Mucosa of rectum (tissue), 2 donors: ENCODE data around the gene AGBL4.

Experiments
- H3K27ac ChIP-seq, 2 donors: one replicate each; pipeline ENCODE4 v1.7.0; 2013; ENCODE audit warnings: inconsistent platforms in 2 of 2, low read depth in 2 of 2, low read length in 2 of 2
- H3K27me3 ChIP-seq, 2 donors: one replicate each; pipeline ENCODE4 v1.7.0; 2013; ENCODE audit warnings: low read length in 2 of 2; ENCODE audit not compliant: control insufficient read depth in 2 of 2, insufficient read depth in 2 of 2
- H3K36me3 ChIP-seq, 2 donors: one replicate each; pipeline ENCODE4 v1.7.0; 2013; ENCODE audit warnings: low read length in 2 of 2; ENCODE audit not compliant: control insufficient read depth in 2 of 2, insufficient read depth in 2 of 2
- H3K4me1 ChIP-seq, 2 donors: one replicate each; pipeline ENCODE4 v1.7.0; 2013; ENCODE audit warnings: low read length in 2 of 2, mild to moderate bottlenecking in 1 of 2; ENCODE audit not compliant: control insufficient read depth in 2 of 2, insufficient read depth in 2 of 2
- H3K4me3 ChIP-seq, 2 donors: one replicate each; pipeline ENCODE4 v1.7.0; 2013; ENCODE audit warnings: low read length in 2 of 2
- H3K9ac ChIP-seq, 2 donors: one replicate each; pipeline ENCODE4 v1.7.0; 2013; ENCODE audit warnings: low read length in 2 of 2, low read depth in 1 of 2, mild to moderate bottlenecking in 1 of 2
- H3K9me3 ChIP-seq, 2 donors: one replicate each; pipeline ENCODE4 v1.7.0; 2013; ENCODE audit warnings: low read length in 2 of 2; ENCODE audit not compliant: control insufficient read depth in 2 of 2
- donor health status: healthy.
- donor health status: Normal muscosa, but diverticular disease.

Gene AGBL4

GRCh38 chr1:49728377-49728776, 295.4 kb downstream of the AGBL4 start:
- Histone ChIP-seq H3K36me3 (no peaks in the 10 kb centered on the region), H3K9me3 (peaks cover 2% of the 10 kb centered on the region in 2 donors), H3K4me1 (no peaks in the 10 kb centered on the region), H3K9ac (no peak overlapping the region), H3K4me3 (no peak overlapping the region), H3K27me3 (no peaks in the 10 kb centered on the region), H3K27ac (no peak overlapping the region)

GRCh38 chr1:49723662-49724061, 300.1 kb downstream of the AGBL4 start:
- Histone ChIP-seq H3K27ac (no peak overlapping the region), H3K36me3 (no peaks in the 10 kb centered on the region), H3K27me3 (no peaks in the 10 kb centered on the region), H3K9me3 (peaks cover 0 to 2% of the 10 kb centered on the region in 2 donors), H3K9ac (no peak overlapping the region), H3K4me3 (no peak overlapping the region), H3K4me1 (no peaks in the 10 kb centered on the region)

- Histone ChIP-seq H3K9me3 (peaks cover 0 to 2% of the 10 kb centered on the region in 2 donors), H3K36me3 (no peaks in the 10 kb centered on the region), H3K4me3 (no peak overlapping the region), H3K9ac (no peak overlapping the region), H3K27me3 (no peaks in the 10 kb centered on the region), H3K27ac (no peak overlapping the region), H3K4me1 (no peaks in the 10 kb centered on the region)
Measured at GRCh38 chr1:49694251-49694827, 329.4 kb downstream of the AGBL4 start.

GRCh38 chr1:49686107-49686506, 337.6 kb downstream of the AGBL4 start:
- no peaks in the 10 kb centered on the region for H3K36me3 ChIP-seq
- H3K4me1 ChIP-seq: no peaks in the 10 kb centered on the region
- H3K27ac ChIP-seq: no peak overlapping the region
- no peak overlapping the region for H3K9ac ChIP-seq
- H3K27me3 ChIP-seq: no peaks in the 10 kb centered on the region
- peaks cover 0 to 2% of the 10 kb centered on the region in 2 donors for H3K9me3 ChIP-seq
- no peak overlapping the region for H3K4me3 ChIP-seq

GRCh38 chr1:49677706-49678105, 346.0 kb downstream of the AGBL4 start:
- no peak overlapping the region for H3K27ac ChIP-seq
- no peak overlapping the region for H3K9ac ChIP-seq
- H3K9me3 ChIP-seq: no peaks in the 10 kb centered on the region

GRCh38 chr1:49651136-49651535, 372.6 kb downstream of the AGBL4 start:
- H3K4me1 ChIP-seq: no peaks in the 10 kb centered on the region

More at GRCh38 chr1:49677706-49678105, 346.0 kb downstream of the AGBL4 start:
- no peaks in the 10 kb centered on the region for H3K4me1 ChIP-seq
- H3K4me3 ChIP-seq: no peak overlapping the region
- H3K27me3 ChIP-seq: no peaks in the 10 kb centered on the region
- no peaks in the 10 kb centered on the region for H3K36me3 ChIP-seq

GRCh38 chr1:49630156-49630555, 393.6 kb downstream of the AGBL4 start:
- H3K36me3 ChIP-seq: no peaks in the 10 kb centered on the region
- no peaks in the 10 kb centered on the region for H3K4me1 ChIP-seq
- no peaks in the 10 kb centered on the region for H3K27me3 ChIP-seq
- H3K4me3 ChIP-seq: no peak overlapping the region
- no peak overlapping the region for H3K27ac ChIP-seq
- no peak overlapping the region for H3K9ac ChIP-seq
- peaks cover 0 to 4% of the 10 kb centered on the region in 2 donors for H3K9me3 ChIP-seq

More at GRCh38 chr1:49651136-49651535, 372.6 kb downstream of the AGBL4 start:
- Histone ChIP-seq H3K27me3 (no peaks in the 10 kb centered on the region), H3K9me3 (peaks cover 4 to 6% of the 10 kb centered on the region in 2 donors), H3K36me3 (no peaks in the 10 kb centered on the region), H3K9ac (no peak overlapping the region), H3K4me3 (no peak overlapping the region), H3K27ac (no peak overlapping the region)

- H3K4me1 ChIP-seq: no peaks in the 10 kb centered on the region
- no peak overlapping the region for H3K27ac ChIP-seq
- peaks cover 0 to 4% of the 10 kb centered on the region in 2 donors for H3K9me3 ChIP-seq
- no peak overlapping the region for H3K4me3 ChIP-seq
- no peaks in the 10 kb centered on the region for H3K36me3 ChIP-seq
- no peaks in the 10 kb centered on the region for H3K27me3 ChIP-seq
- H3K9ac ChIP-seq: no peak overlapping the region
Measured at GRCh38 chr1:49627781-49628180, 396.0 kb downstream of the AGBL4 start.

GRCh38 chr1:49626472-49626871, 397.3 kb downstream of the AGBL4 start:
- H3K27ac ChIP-seq: no peak overlapping the region
- no peak overlapping the region for H3K4me3 ChIP-seq
- H3K27me3 ChIP-seq: no peaks in the 10 kb centered on the region
- no peaks in the 10 kb centered on the region for H3K36me3 ChIP-seq
- no peak overlapping the region for H3K9ac ChIP-seq
- H3K9me3 ChIP-seq: no peaks in the 10 kb centered on the region
- no peaks in the 10 kb centered on the region for H3K4me1 ChIP-seq

GRCh38 chr1:49622877-49623276, 400.9 kb downstream of the AGBL4 start:
- no peaks in the 10 kb centered on the region for H3K4me1 ChIP-seq
- H3K9me3 ChIP-seq: no peaks in the 10 kb centered on the region
- no peak overlapping the region for H3K4me3 ChIP-seq
- no peak overlapping the region for H3K27ac ChIP-seq
- no peak overlapping the region for H3K9ac ChIP-seq
- no peaks in the 10 kb centered on the region for H3K36me3 ChIP-seq
- H3K27me3 ChIP-seq: no peaks in the 10 kb centered on the region

GRCh38 chr1:49606082-49606481, 417.7 kb downstream of the AGBL4 start:
- Histone ChIP-seq H3K27ac (no peak overlapping the region), H3K4me1 (no peaks in the 10 kb centered on the region), H3K9me3 (no peaks in the 10 kb centered on the region), H3K27me3 (no peaks in the 10 kb centered on the region), H3K36me3 (no peaks in the 10 kb centered on the region), H3K4me3 (no peak overlapping the region), H3K9ac (no peak overlapping the region)
